Measurements from ENCODE around the gene TCF7L1.

The TCF7L1 gene

GRCh38 chr2:85263591-85263990, 130.4 kb downstream of the TCF7L1 start:
- no peak overlapping the region for H2AFZ ChIP-seq (ENCODE audit: low read depth, low read length)
- no peak overlapping the region for H3K4me2 ChIP-seq (ENCODE audit: low read length)
- no peaks in the 10 kb centered on the region for H3K36me3 ChIP-seq (replicated peaks; ENCODE audit: low read depth, low read length)
- H3K9me3 ChIP-seq (ENCODE audit: insufficient read depth, low read length), result no peaks in the 10 kb centered on the region
- H3K4me1 ChIP-seq (ENCODE audit: low read length), result no peaks in the 10 kb centered on the region
- no peak overlapping the region for H3K27ac ChIP-seq (ENCODE audit: low read length)
- no peaks in the 10 kb centered on the region for H3K79me2 ChIP-seq (ENCODE audit: low read length)
- no peaks in the 10 kb centered on the region for H4K20me1 ChIP-seq (ENCODE audit: insufficient read depth, low read length)
- H3K27me3 ChIP-seq (ENCODE audit: low read depth, low read length), result no peaks in the 10 kb centered on the region
- TF ChIP-seq, protein P1, sequence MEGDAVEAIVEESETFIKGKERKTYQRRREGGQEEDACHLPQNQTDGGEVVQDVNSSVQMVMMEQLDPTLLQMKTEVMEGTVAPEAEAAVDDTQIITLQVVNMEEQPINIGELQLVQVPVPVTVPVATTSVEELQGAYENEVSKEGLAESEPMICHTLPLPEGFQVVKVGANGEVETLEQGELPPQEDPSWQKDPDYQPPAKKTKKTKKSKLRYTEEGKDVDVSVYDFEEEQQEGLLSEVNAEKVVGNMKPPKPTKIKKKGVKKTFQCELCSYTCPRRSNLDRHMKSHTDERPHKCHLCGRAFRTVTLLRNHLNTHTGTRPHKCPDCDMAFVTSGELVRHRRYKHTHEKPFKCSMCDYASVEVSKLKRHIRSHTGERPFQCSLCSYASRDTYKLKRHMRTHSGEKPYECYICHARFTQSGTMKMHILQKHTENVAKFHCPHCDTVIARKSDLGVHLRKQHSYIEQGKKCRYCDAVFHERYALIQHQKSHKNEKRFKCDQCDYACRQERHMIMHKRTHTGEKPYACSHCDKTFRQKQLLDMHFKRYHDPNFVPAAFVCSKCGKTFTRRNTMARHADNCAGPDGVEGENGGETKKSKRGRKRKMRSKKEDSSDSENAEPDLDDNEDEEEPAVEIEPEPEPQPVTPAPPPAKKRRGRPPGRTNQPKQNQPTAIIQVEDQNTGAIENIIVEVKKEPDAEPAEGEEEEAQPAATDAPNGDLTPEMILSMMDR (IDR thresholded peaks at IDR 0.05; ENCODE audit: low read depth, low read length), result no peak
- no peak for TF ChIP-seq EZH2phosphoT487 (IDR thresholded peaks at IDR 0.05; ENCODE audit: low read depth)
- no peak overlapping the region for H3K4me3 ChIP-seq (ENCODE audit: low read length)
- no peak overlapping the region for H3K9ac ChIP-seq (ENCODE audit: low read length)

DNA sequence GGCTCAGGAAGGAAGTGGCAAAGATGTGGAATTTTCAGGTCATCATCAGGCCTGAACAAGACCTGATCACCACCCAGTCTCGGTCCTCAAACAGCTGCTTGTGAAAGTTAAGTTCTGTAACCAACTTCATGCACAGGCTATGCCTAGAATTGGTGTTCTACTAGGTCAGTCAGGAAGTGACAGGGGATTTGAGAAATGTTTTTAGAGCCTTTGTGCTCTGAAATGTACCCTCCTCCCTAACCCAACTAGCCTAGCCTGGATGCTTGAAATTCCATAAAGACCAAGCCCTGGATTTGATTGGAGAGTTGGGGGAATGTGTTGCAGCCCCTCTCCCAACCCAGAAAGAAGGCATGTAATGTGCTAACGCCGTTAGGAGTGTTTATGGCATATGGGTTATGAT, 131.3 kb downstream of the TCF7L1 start:
- H3K36me3 ChIP-seq (replicated peaks; ENCODE audit: low read depth, low read length), result no peaks in the 10 kb centered on the region
- H2AFZ ChIP-seq (ENCODE audit: low read depth, low read length), result no peak overlapping the region
- no peaks in the 10 kb centered on the region for H4K20me1 ChIP-seq (ENCODE audit: insufficient read depth, low read length)
- H3K4me1 ChIP-seq (ENCODE audit: low read length), result no peaks in the 10 kb centered on the region
- H3K9me3 ChIP-seq (ENCODE audit: insufficient read depth, low read length), result no peaks in the 10 kb centered on the region
- H3K79me2 ChIP-seq (ENCODE audit: low read length), result no peaks in the 10 kb centered on the region
- H3K27ac ChIP-seq (ENCODE audit: low read length), result no peak overlapping the region
- TF ChIP-seq, protein P1 (IDR thresholded peaks at IDR 0.05; ENCODE audit: low read depth, low read length), result no peak
- TF ChIP-seq EZH2phosphoT487 (IDR thresholded peaks at IDR 0.05; ENCODE audit: low read depth), result no peak
- H3K9ac ChIP-seq (ENCODE audit: low read length), result no peak overlapping the region
- no peak overlapping the region for H3K4me3 ChIP-seq (ENCODE audit: low read length)
- no peaks in the 10 kb centered on the region for H3K27me3 ChIP-seq (ENCODE audit: low read depth, low read length)
- no peak overlapping the region for H3K4me2 ChIP-seq (ENCODE audit: low read length)

DNA sequence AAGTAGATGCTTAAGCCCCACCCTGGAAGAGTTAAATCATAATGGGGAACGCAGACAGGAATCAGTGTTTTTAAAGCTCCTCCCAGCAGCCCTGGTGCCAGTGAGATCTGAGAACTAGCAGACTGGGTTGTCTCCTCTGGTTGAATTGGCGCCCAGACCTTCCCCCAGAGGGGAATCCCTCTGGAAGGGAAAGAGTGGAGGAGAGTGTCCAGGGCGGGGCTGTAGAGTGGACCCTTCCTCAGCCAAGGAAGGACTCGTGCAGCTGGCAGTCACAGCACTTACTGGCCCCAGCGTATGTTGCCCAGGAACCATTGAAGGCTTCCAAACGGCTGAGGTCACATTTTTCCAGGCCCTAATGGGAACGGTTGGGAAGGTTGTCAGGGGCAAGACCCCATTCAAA, 132.1 kb downstream of the TCF7L1 start:
- Histone ChIP-seq H3K4me1 (ENCODE audit: low read length) (no peaks in the 10 kb centered on the region), H3K79me2 (ENCODE audit: low read length) (no peaks in the 10 kb centered on the region), H4K20me1 (ENCODE audit: insufficient read depth, low read length) (no peaks in the 10 kb centered on the region), H3K4me3 (ENCODE audit: low read length) (no peak overlapping the region), H3K4me2 (ENCODE audit: low read length) (no peak overlapping the region), H3K36me3 (replicated peaks; ENCODE audit: low read depth, low read length) (no peaks in the 10 kb centered on the region), H3K27ac (ENCODE audit: low read length) (no peak overlapping the region), H2AFZ (ENCODE audit: low read depth, low read length) (no peak overlapping the region), H3K9ac (ENCODE audit: low read length) (no peak overlapping the region), H3K9me3 (ENCODE audit: insufficient read depth, low read length) (no peaks in the 10 kb centered on the region), H3K27me3 (ENCODE audit: low read depth, low read length) (0 out of 2 replicates have a peak, but pooled peaks cover 3% of the 10 kb centered on the region)
- TF ChIP-seq, protein P1 (IDR thresholded peaks at IDR 0.05; ENCODE audit: low read depth, low read length), result no peak
- TF ChIP-seq EZH2phosphoT487 (IDR thresholded peaks at IDR 0.05; ENCODE audit: low read depth), result no peak

DNA sequence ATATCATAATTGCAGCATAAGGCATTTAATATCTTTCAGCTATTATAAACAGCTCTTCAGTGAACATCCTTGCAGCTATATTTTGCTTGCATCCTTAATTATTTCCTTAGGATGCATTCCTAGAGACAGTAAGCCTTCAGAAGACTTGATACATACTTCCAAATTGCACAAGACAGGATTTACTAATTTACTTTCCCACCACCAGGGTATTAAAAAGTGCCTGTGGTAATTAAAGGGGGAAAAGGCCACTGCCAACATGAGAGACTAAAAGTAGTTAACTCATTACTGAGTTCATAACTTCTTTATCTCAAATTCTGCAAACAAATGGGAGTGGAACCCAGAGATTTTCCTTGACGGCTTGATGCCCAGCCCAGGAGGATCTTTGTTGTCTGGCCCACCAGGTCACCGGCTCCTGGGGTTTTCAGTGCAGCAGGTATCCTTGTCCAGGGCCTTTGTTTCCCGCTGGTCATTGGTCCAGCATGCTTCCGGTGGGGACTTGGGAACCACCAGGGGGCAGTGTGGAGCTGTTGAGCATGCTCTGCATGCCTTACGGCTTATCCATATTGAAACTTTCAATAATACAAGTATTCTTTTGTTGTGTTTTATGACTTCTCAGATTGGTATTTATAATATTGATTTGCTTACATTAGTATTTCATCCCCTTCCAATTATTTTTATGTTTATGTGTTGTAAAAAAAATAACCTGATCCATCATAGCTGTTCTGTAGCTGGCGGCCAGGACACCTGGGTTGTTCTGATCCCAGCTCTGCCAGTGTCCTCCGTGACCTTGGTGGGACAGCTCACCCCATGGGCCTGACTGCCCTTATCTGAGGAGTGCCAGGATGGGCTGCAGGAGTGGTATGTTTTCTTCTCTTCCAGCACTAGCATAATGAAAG, 133.2 kb downstream of the TCF7L1 start:
- Histone ChIP-seq H3K36me3 (replicated peaks; ENCODE audit: low read depth, low read length) (no peaks in the 10 kb centered on the region), H3K9ac (ENCODE audit: low read length) (no peak overlapping the region), H2AFZ (ENCODE audit: low read depth, low read length) (peak overlapping the region; percentile 41; the same call in 1 of the 2 replicates), H3K4me2 (ENCODE audit: low read length) (peak overlapping the region; percentile 30; the same call in 1 of the 2 replicates), H3K4me1 (ENCODE audit: low read length) (no peaks in the 10 kb centered on the region), H3K79me2 (ENCODE audit: low read length) (no peaks in the 10 kb centered on the region), H4K20me1 (ENCODE audit: insufficient read depth, low read length) (no peaks in the 10 kb centered on the region), H3K4me3 (ENCODE audit: low read length) (no peak overlapping the region), H3K27me3 (ENCODE audit: low read depth, low read length) (0 out of 2 replicates have a peak, but pooled peaks cover 6% of the 10 kb centered on the region), H3K9me3 (ENCODE audit: insufficient read depth, low read length) (no peaks in the 10 kb centered on the region), H3K27ac (ENCODE audit: low read length) (no peak overlapping the region)
- TF ChIP-seq, protein P1 (IDR thresholded peaks at IDR 0.05; ENCODE audit: low read depth, low read length), result peak; percentile 96
- TF ChIP-seq EZH2phosphoT487 (IDR thresholded peaks at IDR 0.05; ENCODE audit: low read depth), result no peak
